Activated CD4-positive, alpha-beta T cell treated with anti-CD3 and anti-CD28 coated beads for 36 hours (primary cell): ENCODE results near the gene IRF2BPL. TPM values are rescaled to one million over a fixed set of nuclear protein-coding genes. Genes with fewer than 3 reads are reported as not detected.

Experiments
- ATAC-seq: fragments of 200-7000 bp; cut with Tn5 transposase; one replicate; pipeline ENCODE4 v1.10.0; 2021; ENCODE audit warnings: mild to moderate bottlenecking, moderate library complexity
- CTCF ChIA-PET: fragments of 350-600 bp; sonication (Branson Sonifier 250); formaldehyde crosslinking; loops from one replicate; lab custom pipeline; 2021; ENCODE audit warnings: antibody characterized with exemption; lab: Charles Lee
- POLR2A ChIA-PET: fragments of 350-600 bp; sonication (Branson Sonifier 250); formaldehyde crosslinking; loops from one replicate; lab custom pipeline; 2021; ENCODE audit warnings: antibody characterized with exemption, inconsistent platforms; lab: Charles Lee
- DNase-seq: peaks from one replicate; pipeline ENCODE4 v3.0.0-alpha.2; 2020
- H3K27ac Mint-ChIP-seq: one replicate; pipeline ENCODE4 v1.8.0; 2021; ENCODE audit warnings: mixed read lengths
- H3K27me3 Mint-ChIP-seq: one replicate; pipeline ENCODE4 v1.8.0; 2021; ENCODE audit warnings: mixed read lengths
- H3K36me3 Mint-ChIP-seq: one replicate; pipeline ENCODE4 v1.8.0; 2021; ENCODE audit warnings: low read depth, mixed read lengths
- H3K4me1 Mint-ChIP-seq: one replicate; pipeline ENCODE4 v1.8.0; 2021; ENCODE audit warnings: mixed read lengths
- H3K4me3 Mint-ChIP-seq: one replicate; pipeline ENCODE4 v1.8.0; 2021; ENCODE audit warnings: mild to moderate bottlenecking, moderate library complexity, mixed read lengths
- H3K9me3 Mint-ChIP-seq: one replicate; pipeline ENCODE4 v1.8.0; 2021; ENCODE audit warnings: low read depth, mixed read lengths
- intact Hi-C, 2 experiments: fragments of 100-400 bp; cut with DNase I in 1 of 2; cut with micrococcal nuclease in 1 of 2; formaldehyde crosslinking; loops; one replicate each; pipeline versions ENCODE4 v1.14.2 to v1.15.1; 2022 to 2024; cut with DNase I, micrococcal nuclease
- total RNA-seq, 2 experiments: library from RNA; stranded (reverse); gene quantifications; one replicate each; pipeline ENCODE4 v1.2.3, GENCODE V29; 2021

Gene IRF2BPL
- total RNA-seq, result 10 to 100 TPM; 34.3 to 40.1 TPM

- Mint-ChIP-seq H3K9me3 (no peaks in the 10 kb centered on the region), H3K27ac (peak within 1 kb of the TSS; percentile 97), H3K36me3 (peaks cover 32% of the 10 kb centered on the region), H3K4me3 (peak within 1 kb of the TSS; percentile 88), H3K4me1 (peaks cover 54% of the 10 kb centered on the region), H3K27me3 (no peaks in the 10 kb centered on the region)
- ChIA-PET POLR2A (interaction anchor here (0.6 to 2.8 kb wide), 7 partner anchors 10 to 106 kb away, joined by 3 to 14 read pairs (median 4); no protein-coding TSS in a partner anchor), CTCF (interaction anchor here (0.6 to 2.9 kb wide), 10 partner anchors 9 to 152 kb away, joined by 3 to 15 read pairs (median 4); no protein-coding TSS in a partner anchor)
- DNase-seq (peak; percentile 97), ATAC-seq (peak; percentile 67)
- intact Hi-C loops, result loop anchor here (1.0 to 10.0 kb wide), 14 partner anchors 12 to 874 kb away; partner anchors contain the start of genes CIPC (in 2 of the 2), AHSA1 (in 1 of the 2), GPATCH2L (in 1 of the 2) and GSTZ1 (in 1 of the 2)
Observed at GRCh38 chr14:77028384-77029231, at the start of gene IRF2BPL. Gene IRF2BPL (minus strand): TSS chr14:77028708. CDS start chr14:77027792, 916 bp downstream.

GRCh38 chr14:77077040-77077439, 48.5 kb upstream of the IRF2BPL start:
- ATAC-seq, result no peak
- Mint-ChIP-seq H3K36me3 (no peaks in the 10 kb centered on the region), H3K9me3 (peaks cover 4% of the 10 kb centered on the region), H3K4me3 (no peak overlapping the region), H3K4me1 (no peaks in the 10 kb centered on the region), H3K27me3 (peaks cover 3% of the 10 kb centered on the region), H3K27ac (no peak overlapping the region)
- POLR2A ChIA-PET, result no interaction called here
- intact Hi-C loops, result no loop called here
- CTCF ChIA-PET, result interaction anchor here (0.6 to 23.5 kb wide), 9 partner anchors 8 to 208 kb away, joined by 3 to 599 read pairs (median 4); partner anchors contain the start of gene CIPC
- DNase-seq, result no peak

- no peak overlapping the region for H3K4me3 Mint-ChIP-seq
- no peaks in the 10 kb centered on the region for H3K36me3 Mint-ChIP-seq
- H3K4me1 Mint-ChIP-seq, result no peaks in the 10 kb centered on the region
- no peak for DNase-seq
- peaks cover 4% of the 10 kb centered on the region for H3K9me3 Mint-ChIP-seq
- H3K27me3 Mint-ChIP-seq, result peaks cover 2% of the 10 kb centered on the region
- no peak overlapping the region for H3K27ac Mint-ChIP-seq
- intact Hi-C loops, result no loop called here
- ATAC-seq, result no peak
- CTCF ChIA-PET, result interaction anchor here (0.7 to 23.5 kb wide), 10 partner anchors 8 to 265 kb away, joined by 3 to 599 read pairs (median 4); partner anchors contain the start of gene CIPC
- POLR2A ChIA-PET, result no interaction called here
Observed at GRCh38 chr14:77076113-77076631, 47.7 kb upstream of the IRF2BPL start.

- Mint-ChIP-seq H3K4me1 (no peaks in the 10 kb centered on the region), H3K27ac (no peak overlapping the region), H3K4me3 (no peak overlapping the region), H3K27me3 (no peaks in the 10 kb centered on the region), H3K36me3 (no peaks in the 10 kb centered on the region), H3K9me3 (peaks cover 2% of the 10 kb centered on the region)
- intact Hi-C loops, result no loop called here
- no peak for ATAC-seq
- CTCF ChIA-PET, result interaction anchor here (1.0 to 23.5 kb wide), 3 partner anchors 8 to 264 kb away, joined by 3 to 599 read pairs (median 106); no protein-coding TSS in a partner anchor
- POLR2A ChIA-PET, result no interaction called here
- no peak for DNase-seq
Observed at GRCh38 chr14:77074969-77075368, 46.5 kb upstream of the IRF2BPL start.

- no peak for DNase-seq
- Mint-ChIP-seq H3K36me3 (no peaks in the 10 kb centered on the region), H3K27ac (no peak overlapping the region), H3K9me3 (no peaks in the 10 kb centered on the region), H3K4me1 (no peaks in the 10 kb centered on the region), H3K4me3 (no peak overlapping the region), H3K27me3 (no peaks in the 10 kb centered on the region)
- POLR2A ChIA-PET, result no interaction called here
- CTCF ChIA-PET, result interaction anchor here (2.0 to 23.5 kb wide), 11 partner anchors 11 to 361 kb away, joined by 8 to 599 read pairs (median 23); no protein-coding TSS in a partner anchor
- intact Hi-C loops, result loop anchor here (2.0 kb wide), 3 partner anchors 25 to 361 kb away; no protein-coding TSS in a partner anchor
- ATAC-seq, result no peak
Observed at GRCh38 chr14:77071938-77072388, 43.5 kb upstream of the IRF2BPL start.

- no peak overlapping the region for H3K4me3 Mint-ChIP-seq
- ChIA-PET CTCF (interaction anchor here (0.6 to 23.5 kb wide), 30 partner anchors 8 to 212 kb away, joined by 3 to 599 read pairs (median 8); partner anchors contain the start of gene CIPC), POLR2A (no interaction called here)
- H3K36me3 Mint-ChIP-seq, result no peaks in the 10 kb centered on the region
- ATAC-seq (no peak), DNase-seq (no peak)
- H3K27ac Mint-ChIP-seq, result no peak overlapping the region
- intact Hi-C loops, result no loop called here
- no peaks in the 10 kb centered on the region for H3K9me3 Mint-ChIP-seq
- H3K27me3 Mint-ChIP-seq, result no peaks in the 10 kb centered on the region
- H3K4me1 Mint-ChIP-seq, result no peaks in the 10 kb centered on the region
Observed at GRCh38 chr14:77069551-77069950, 41.0 kb upstream of the IRF2BPL start.

- H3K36me3 Mint-ChIP-seq, result no peaks in the 10 kb centered on the region
- H3K27me3 Mint-ChIP-seq, result no peaks in the 10 kb centered on the region
- H3K27ac Mint-ChIP-seq, result no peak overlapping the region
- ChIA-PET POLR2A (no interaction called here), CTCF (interaction anchor here (0.5 to 23.5 kb wide), 32 partner anchors 8 to 306 kb away, joined by 3 to 599 read pairs (median 4); no protein-coding TSS in a partner anchor)
- intact Hi-C loops, result loop anchor here (1.0 kb wide), 2 partner anchors 15 to 192 kb away; no protein-coding TSS in a partner anchor
- no peaks in the 10 kb centered on the region for H3K9me3 Mint-ChIP-seq
- ATAC-seq, result no peak
- no peak for DNase-seq
- no peak overlapping the region for H3K4me3 Mint-ChIP-seq
- no peaks in the 10 kb centered on the region for H3K4me1 Mint-ChIP-seq
Observed at GRCh38 chr14:77068517-77069200, 40.2 kb upstream of the IRF2BPL start.

- POLR2A ChIA-PET, result no interaction called here
- Mint-ChIP-seq H3K36me3 (no peaks in the 10 kb centered on the region), H3K9me3 (no peaks in the 10 kb centered on the region), H3K4me3 (no peak overlapping the region), H3K27ac (no peak overlapping the region), H3K4me1 (no peaks in the 10 kb centered on the region), H3K27me3 (no peaks in the 10 kb centered on the region)
- DNase-seq (peak; percentile 80), ATAC-seq (peak; percentile 74)
- intact Hi-C loops, result loop anchor here (1.0 kb wide), 2 partner anchors 15 to 192 kb away; no protein-coding TSS in a partner anchor
- CTCF ChIA-PET, result interaction anchor here (0.7 to 23.5 kb wide), 29 partner anchors 8 to 1834 kb away, joined by 3 to 599 read pairs (median 4); no protein-coding TSS in a partner anchor
Observed at GRCh38 chr14:77067632-77068516, 39.4 kb upstream of the IRF2BPL start.

- ATAC-seq (no peak), DNase-seq (no peak)
- intact Hi-C loops, result no loop called here
- ChIA-PET CTCF (interaction anchor here (0.9 to 23.5 kb wide), 4 partner anchors 13 to 198 kb away, joined by 3 to 599 read pairs (median 32); no protein-coding TSS in a partner anchor), POLR2A (no interaction called here)
- no peaks in the 10 kb centered on the region for H3K4me1 Mint-ChIP-seq
- no peaks in the 10 kb centered on the region for H3K9me3 Mint-ChIP-seq
- H3K4me3 Mint-ChIP-seq, result no peak overlapping the region
- H3K36me3 Mint-ChIP-seq, result no peaks in the 10 kb centered on the region
- H3K27ac Mint-ChIP-seq, result no peak overlapping the region
- no peaks in the 10 kb centered on the region for H3K27me3 Mint-ChIP-seq
Observed at GRCh38 chr14:77066578-77067172, 38.2 kb upstream of the IRF2BPL start.
